GM18909 (cell line): ENCODE data around the gene TENM4.
"Not testable (repeated sequence)": the region's sequence is repeated elsewhere in the genome, so short reads cannot be mapped to it uniquely, and the experiment has no call there.

Experiments
- ATAC-seq: cut with Tn5 transposase; IDR thresholded peaks from one replicate; pipeline ENCODE4 v1.9.1; 2021; ENCODE audit warnings: mild to moderate bottlenecking; ENCODE audit not compliant: unreplicated experiment, poor library complexity

TENM4 gene

DNA sequence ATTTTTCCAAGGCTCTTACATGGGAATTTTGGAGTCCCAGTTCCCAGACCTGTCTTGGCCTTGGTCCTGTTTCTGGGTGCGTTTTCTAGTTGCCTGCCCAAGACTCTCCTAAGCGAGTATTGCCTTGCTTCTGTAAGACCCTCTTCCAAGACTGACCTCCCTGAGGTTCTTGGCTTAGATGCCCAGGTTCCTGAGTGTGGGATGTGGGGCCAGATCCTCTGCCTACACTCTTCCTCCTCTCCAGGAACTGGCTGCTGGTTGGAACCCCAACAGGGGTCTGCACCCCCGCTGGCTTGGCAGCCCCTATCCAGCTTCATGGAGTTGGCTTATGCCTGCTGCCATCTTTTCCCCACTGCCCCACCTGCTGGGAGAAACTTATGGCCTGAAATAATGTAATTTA, 429.5 kb downstream of the TENM4 start:
- ATAC-seq: no peak

DNA sequence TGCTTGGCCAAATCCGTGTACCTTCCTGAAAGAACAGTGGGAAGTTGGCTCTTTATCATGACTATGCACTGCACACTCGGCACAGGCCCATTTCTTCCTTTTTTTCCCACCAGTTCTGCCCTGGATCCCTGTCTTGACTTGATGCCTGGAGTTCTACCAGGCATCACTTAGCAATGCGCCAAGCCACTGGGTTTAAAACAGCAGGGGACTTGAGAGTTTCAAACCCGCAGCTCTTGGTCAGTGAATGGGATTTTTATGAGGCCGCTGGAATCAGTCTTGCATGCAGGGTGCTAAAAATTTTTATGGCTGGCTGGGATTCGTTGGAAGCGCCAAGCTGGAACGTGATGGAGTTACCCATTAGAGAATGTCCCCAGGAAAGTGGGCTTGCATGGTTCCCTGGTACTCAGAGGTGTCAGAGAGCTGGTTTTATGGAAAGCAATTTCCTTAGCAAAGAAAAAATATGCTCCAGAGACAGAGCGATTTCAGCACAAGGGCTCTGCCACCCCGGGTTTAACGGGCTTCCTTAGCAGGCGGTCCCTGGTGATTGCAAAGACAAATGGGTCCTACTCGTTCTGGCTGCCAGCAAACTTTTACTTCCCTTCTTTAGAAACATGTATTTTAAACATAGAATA, 432.9 kb downstream of the TENM4 start:
- ATAC-seq: no peak

DNA sequence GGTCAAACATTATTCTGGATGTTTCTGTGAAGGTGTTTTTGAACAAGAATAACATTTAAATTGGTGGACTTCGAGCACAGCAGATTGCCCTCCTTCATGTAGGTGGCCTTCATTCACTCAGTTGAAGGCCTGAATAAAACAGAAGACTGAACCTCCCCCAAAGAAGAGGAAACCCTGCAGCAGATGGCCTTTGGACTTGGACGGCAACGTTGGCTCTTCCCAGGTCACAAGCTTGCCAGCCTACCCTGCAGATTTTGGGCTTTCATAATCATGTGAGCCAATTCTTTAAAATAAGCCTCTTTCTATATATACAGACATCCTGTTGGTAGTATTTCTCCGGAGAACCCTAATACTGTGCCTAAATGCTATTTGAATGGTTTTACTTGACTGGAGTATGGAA, 434.0 kb downstream of the TENM4 start:
- no peak for ATAC-seq

DNA sequence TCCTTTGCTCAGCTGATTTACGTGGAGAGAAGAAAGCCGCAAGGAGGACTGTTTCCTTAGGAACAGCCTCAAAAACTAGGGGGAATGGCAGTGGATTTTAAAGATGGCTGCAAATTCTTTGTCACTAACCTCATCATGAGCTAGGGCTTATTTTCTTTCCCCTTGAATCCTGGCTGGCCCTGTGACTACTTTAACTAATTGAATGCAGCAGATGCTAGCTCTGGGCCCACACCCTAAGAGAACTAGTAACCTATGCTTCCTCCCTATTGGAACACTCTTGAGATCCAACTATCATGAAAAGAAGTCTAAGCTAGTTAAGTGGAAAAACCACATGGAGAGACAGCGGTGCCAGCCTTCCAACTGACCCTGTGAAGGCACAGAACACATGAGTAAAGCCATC, 444.8 kb downstream of the TENM4 start:
- ATAC-seq: no peak

DNA sequence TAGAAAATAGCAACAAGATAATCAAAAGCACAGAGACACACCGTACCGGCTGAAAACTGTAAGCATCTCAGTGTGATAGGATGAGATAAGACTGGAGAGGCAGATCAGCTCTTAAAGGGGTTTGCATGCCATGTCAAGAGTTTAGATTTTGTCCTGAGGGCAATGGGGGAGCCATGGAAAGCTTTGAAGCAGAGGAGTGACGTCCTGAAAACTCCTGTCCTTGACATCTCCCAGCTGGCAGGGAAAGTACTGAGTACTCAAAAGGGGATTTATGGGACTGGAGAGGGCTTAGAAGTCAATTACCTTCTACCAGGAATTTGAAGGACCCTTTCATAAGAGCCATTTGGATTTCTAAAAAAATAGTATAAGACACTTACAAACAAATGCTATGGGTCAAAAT, 445.7 kb downstream of the TENM4 start:
- ATAC-seq: no peak

DNA sequence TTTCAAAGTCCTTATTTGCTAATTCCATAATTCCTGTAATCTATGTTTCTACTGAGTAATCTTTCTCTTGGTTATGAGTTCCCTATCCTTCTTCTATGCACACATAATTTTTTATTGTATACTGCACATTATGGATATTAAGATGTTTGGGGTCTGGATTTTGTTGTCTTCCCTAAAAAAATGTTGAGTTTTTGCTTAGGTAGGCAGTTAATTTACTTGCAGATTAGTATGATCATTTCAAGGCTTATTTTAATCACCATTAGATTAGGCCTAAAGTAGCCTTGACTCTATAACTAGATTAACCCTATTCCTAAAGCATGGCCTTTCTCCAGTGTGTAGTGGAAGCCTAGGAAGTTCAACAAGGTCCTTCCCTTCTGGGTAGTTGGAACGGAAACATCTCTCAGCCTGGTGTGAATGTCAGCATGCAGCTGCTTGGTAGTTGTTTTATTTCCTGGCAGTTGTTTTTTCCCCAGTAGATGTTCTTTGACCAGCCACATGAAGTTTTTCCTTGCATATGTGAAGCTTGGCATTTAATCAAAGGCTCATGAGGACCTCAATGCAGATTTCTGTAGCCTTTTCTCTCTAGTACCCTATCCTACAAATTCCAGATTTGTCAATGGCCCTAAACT, 446.9 kb downstream of the TENM4 start:
- ATAC-seq: no peak

DNA sequence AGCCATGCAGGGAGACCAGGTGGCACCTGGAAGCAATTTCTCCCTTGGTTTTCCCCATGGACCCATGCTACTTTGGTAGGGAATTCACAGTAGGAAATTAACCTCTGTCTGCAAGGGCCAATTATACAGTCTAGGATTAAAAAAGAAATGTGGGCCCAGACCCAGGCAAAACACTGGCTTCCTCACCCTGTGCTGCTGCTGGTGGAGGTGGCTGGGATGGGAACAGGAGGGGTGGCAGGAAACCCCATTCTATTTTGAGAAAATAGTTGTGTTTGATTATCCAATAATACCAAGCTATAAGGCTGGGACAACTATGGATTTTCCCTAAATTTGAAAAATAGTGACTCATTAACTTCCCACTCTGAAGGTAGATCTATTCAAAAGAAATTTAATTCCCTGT, 449.1 kb downstream of the TENM4 start:
- no peak for ATAC-seq

DNA sequence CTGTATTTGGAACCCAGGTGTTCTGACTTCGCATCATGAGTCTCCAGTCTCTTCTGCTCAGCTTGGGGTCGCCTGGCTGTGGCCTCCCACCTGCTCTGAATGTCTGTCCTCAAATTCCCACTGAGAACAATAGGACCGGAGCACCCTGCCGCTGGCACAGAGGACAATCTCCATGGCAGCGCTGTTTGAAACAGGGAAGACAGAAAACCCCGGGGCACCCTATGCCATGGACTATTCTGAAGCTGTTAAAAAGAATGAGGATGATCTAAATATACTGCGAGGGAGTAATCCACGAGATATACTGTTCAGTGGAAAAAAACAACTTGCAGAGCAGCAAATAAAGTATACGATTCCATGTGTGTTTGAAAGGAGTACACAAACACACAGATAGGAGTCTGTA, 450.6 kb downstream of the TENM4 start:
- no peak for ATAC-seq

DNA sequence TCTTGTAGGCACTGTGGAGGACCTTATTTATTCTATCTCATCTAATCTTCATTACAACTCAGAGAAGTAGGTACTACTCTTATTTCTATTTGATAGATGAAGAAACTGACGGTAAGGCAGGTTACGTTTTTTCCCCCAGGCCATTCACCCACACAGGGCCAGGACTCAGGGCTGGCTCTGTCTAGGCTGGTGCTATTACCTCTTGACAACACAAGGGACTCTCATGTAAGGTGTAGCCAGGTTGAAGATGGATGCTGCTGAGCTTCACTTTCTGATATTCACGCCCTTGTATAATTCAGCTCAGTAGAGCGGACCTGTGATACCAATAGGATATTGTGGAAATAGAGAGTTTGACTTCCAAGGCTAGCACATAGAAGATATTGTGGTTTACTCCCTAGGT, 453.1 kb downstream of the TENM4 start:
- no peak for ATAC-seq

DNA sequence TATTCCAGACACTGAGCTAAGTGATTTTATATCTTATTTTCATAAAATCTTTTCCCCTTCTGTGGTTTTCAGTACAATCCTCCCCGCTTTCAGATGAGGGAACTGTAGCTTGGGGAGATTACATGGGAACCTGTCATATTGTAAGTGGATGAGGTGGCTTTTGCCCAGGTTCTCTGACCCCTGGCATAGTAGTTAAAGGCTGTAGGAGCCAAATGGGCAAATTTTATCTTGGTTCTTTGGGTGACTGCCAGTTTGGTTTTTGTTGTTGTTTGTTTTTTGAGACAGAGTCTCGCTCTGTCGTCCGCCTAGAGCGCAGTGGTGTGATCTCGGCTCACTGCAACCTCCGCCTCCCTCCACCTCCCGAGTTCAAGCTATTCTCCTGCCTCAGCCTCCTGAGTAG, 454.5 kb downstream of the TENM4 start:
- ATAC-seq: no peak

DNA sequence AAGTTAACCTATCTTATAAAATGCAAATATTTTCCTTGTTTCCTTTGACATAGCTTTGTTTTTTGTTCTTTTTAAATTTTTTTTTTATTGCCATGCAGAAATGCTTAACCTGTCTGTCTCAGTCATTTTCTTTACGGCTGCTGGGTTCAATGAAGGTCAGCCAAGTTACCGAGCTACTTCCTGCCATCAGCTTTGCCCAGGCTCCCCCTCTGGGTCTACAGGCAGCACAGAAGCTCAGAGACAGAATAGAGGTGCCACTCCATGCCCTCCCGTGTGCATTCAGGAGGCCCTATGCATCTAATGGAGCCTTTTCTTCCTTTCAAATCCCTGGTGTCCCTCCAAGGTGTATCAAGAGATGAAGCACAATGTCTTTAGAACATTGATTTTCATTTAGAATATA, 455.2 kb downstream of the TENM4 start:
- no peak for ATAC-seq

DNA sequence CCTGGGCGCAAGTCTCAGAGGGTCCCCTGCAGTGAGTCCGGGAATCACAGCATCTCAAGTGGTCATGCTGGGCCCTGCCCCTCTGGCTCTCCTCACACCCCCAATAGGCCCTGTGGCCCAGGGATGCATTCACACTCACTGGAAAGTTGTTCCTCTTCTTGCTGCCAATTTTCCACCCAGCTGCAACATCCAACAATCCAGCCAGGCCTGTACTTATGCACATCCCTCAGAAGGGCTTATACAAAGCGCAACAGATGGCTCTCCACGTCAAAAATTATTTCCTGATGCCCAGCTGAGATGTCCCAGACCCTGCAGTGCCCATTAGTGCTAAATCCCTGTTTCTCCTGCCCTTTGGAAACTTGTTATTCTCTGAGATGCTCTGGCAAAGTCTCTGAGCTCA, 458.4 kb downstream of the TENM4 start:
- no peak for ATAC-seq

DNA sequence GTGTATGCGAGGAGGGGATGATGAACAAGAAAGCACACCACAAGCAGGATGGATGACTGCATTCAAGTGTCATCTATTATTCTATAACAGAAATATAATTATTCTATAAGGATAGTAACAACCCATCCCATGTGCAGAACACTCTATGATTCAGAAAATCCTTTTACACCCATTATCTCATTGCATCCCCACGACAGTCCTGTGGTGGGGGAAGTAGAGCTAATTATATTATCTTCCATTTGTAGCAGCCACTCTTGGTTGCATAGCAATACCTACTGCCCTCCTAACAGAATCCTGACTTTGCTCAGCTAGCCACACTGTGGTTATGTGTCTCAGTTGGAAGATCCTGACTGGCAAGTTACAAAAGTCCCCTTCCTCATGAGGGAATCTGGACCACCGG, 459.7 kb downstream of the TENM4 start:
- ATAC-seq: no peak

DNA sequence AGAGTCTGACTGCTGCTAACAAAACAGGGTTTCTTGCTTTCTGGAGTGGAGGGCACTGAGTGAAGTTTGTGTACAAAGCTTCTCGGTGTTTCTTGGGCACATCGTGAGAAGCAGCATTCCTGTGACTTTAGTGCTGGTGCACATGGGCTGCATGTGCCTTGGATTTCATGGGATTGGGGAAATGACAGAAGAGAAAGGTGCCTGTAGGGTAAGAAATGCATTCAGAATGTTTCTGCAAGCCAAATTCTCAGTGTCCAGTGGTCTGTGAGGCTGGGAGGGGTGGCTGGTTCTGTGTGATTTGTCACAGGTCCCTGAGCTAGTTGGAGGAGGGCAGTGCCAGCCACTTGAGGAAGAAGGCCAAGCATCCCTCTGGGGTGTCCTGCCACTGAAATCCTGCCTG, 462.0 kb downstream of the TENM4 start:
- ATAC-seq: no peak

DNA sequence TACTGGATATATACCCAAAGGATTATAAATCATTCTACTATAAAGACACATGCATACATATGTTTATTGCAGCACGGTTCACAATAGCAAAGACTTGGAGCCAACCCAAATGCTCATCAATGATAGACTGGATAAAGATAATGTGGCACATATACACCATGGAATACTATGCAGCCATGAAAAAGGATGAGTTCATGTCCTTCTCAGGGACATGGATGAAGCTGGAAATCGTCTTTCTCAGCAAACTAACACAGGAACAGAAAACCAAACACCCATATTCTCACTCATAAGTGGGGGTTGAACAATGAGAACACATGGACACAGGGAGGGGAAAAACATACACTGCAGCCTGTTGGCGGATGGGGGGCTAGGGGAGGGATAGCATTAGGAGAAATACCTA, 463.0 kb downstream of the TENM4 start:
- ATAC-seq: not testable (repeated sequence)

DNA sequence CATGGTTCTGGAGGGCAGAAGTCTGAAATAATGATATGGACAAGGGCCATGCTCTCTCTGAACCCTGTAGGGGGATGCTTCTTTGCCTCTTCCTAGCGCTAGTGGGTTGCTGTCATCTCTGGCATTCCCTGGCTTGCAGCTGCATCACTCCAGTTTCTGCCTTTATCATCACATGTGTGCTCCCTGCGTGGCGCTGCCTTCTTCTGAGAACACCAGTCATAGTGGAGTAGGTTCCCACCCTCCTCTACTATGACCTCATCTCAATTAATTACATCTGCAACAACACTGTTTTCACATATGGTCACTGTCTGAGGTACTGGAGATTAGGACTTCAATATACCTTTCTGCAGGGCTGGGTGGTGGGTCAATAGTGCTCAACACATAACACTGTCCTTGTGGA, 463.8 kb downstream of the TENM4 start:
- no peak for ATAC-seq

DNA sequence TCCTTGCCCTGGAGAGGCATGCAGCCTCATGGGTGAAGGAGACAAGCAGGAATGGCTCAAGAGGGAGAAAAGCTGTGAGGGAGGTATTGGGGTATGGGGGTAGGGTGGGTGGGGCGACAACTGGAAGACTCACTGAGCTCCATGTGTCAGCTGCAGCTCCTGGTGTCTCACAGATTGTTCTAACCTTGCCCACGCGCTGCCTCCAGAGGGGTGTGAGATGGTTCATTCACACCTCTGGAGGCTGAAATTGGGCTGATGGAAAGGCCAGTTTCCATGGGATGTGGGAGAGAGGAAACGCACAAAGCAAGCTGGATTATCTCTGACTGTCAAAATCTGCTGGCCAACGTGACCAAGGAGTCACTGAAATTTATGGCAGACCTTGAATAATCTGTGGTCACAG, 465.7 kb downstream of the TENM4 start:
- no peak for ATAC-seq

DNA sequence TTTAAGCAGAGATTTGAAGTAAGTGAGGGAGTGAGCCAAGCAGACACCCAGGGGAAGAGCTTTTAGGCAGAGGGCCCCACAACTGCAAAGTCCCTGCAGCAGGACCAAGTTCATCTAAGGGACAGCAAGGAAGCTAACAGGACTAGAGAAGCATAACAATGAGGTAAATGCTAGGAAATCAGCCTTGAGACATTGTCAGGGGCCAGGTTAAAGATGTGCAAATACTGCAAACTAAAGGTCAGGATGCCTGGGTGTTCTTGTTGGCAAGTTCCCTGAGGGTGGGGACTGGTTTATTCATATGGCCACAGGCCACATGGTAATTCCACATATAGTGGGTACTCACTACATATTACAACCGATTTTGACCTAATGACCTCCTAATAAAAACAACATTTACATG, 467.0 kb downstream of the TENM4 start:
- no peak for ATAC-seq

DNA sequence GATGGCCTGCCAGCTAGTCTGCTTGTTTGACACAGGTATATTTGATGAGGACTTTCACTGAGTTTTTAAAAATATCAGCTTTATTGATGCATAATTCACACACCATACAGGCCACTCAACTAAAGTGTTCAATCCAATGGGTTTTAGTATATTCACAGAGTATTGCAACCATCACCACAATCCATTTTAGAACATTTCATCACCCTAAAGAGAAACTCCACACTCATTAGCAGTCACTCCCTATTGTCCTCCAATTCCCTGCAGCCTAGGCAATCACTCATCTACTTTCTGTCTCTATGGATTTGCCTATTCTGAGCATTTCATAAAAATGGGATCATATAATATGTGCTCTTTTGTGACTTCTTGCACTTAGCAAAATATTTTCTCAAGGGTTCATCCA, 468.2 kb downstream of the TENM4 start:
- ATAC-seq: no peak

DNA sequence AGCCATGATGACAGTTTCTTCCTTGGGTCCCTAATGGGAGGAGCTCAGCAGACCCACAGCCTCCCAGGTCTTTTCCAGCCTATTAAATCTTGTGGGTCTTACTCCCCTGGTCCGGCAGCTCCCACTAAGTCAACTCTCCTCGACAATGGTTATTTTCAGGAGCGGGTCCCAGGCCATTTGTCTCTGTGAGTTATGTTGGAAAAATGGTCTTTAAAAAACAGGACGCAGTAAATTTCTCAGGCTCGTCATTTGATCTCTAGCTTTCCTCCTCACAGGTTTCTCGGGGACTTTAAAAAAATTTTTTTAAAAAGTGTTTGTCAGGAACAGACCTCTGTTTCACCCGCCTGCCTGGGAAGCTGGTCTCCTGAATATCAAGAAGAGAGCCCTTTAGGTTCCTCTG, 468.7 kb downstream of the TENM4 start:
- no peak for ATAC-seq

DNA sequence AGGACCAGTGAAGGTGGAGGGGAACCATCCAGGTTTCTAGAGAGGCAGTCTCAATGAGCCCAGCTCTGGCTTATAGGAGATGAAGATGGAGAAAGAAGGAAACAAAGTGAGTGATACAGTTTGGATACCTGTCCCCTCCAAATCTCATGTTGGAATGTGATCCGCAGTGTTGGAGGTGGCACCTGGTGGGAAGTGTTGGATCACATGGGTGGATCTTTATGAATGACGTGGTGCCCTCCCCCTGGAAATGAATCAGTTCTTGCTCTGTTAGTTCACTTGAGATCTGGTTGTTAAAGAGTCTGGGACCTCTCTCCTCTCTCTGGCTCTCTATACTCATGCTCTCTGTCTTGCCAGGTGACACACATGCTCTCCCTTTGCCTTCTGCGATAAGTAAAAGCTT, 473.0 kb downstream of the TENM4 start:
- ATAC-seq: no peak

DNA sequence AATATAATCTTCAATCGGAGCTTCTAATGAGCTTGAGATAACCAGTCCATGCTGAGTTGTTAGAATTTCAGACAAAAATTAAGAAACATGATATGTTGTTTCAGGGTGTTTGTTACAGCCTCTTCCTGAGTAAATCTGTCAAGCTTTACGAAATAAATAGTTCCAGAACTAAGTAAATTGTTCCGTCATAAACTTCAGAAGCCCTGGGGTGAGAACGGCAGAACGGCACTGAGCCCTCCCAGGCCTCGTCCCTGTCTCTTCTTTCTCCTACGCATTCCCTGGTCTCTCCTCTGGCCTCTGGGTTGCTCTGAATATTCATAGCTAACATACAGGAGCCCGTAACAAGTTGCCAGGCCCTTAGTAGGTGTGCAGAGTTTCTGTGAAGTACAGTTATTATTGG, 475.4 kb downstream of the TENM4 start:
- no peak for ATAC-seq
